Keratinocyte (primary cell): Measurements from ENCODE around the gene CEACAM19. TPM values are rescaled to one million over a fixed set of nuclear protein-coding genes. Genes with fewer than 3 reads are reported as not detected.

Experiments used
- DNase-seq: peaks from one replicate; pipeline ENCODE4 v3.0.0-alpha.2; 2011; ENCODE audit warnings: low read depth, missing footprints, low spot score
- FAIRE-seq: peaks from 2 replicates; lab custom pipeline; 2011; peaks lifted over from hg19 to GRCh38; lab: Jason Lieb, UNC
- H2AFZ ChIP-seq: 2 replicates; pipeline ENCODE4 v1.6.0; 2012; ENCODE audit warnings: low read length, control low read depth, inconsistent platforms; ENCODE audit not compliant: control insufficient read depth
- H3K27ac ChIP-seq: 2 replicates; pipeline ENCODE4 v1.5.1; 2011; ENCODE audit warnings: low read length; ENCODE audit not compliant: control insufficient read depth, insufficient read depth
- H3K27me3 ChIP-seq: 3 replicates; pipeline ENCODE4 v1.6.0; 2011; ENCODE audit warnings: low read length; ENCODE audit not compliant: control insufficient read depth, insufficient read depth; ENCODE audit errors: extremely low read depth
- H3K36me3 ChIP-seq, 2 experiments: 2 replicates in 1 of 2; 3 replicates in 1 of 2; pipeline ENCODE4 v1.5.1; 2011; ENCODE audit warnings: low read length in 2 of 2, mild to moderate bottlenecking in 1 of 2; ENCODE audit not compliant: control insufficient read depth in 2 of 2, insufficient read depth in 2 of 2; ENCODE audit errors: extremely low read depth in 1 of 2
- H3K4me1 ChIP-seq: 3 replicates; pipeline ENCODE4 v1.5.1; 2011; ENCODE audit warnings: low read length; ENCODE audit not compliant: control insufficient read depth, insufficient read depth; ENCODE audit errors: extremely low read depth
- H3K4me2 ChIP-seq: 3 replicates; pipeline ENCODE4 v1.6.0; 2011; ENCODE audit warnings: low read depth, low read length; ENCODE audit not compliant: control insufficient read depth, insufficient read depth; ENCODE audit errors: extremely low read depth
- H3K4me3 ChIP-seq, 3 experiments: fragments of 200-600 bp in 1 of 3; sonication (generic) in 1 of 3; 2 replicates in 2 of 3; 3 replicates in 1 of 3; pipeline ENCODE4 v1.5.1; 2011 to 2016; ENCODE audit warnings: low read length in 3 of 3, mild to moderate bottlenecking in 3 of 3, control low read depth in 2 of 3, inconsistent platforms in 1 of 3, low read depth in 1 of 3, mixed read lengths in 1 of 3, mixed run types in 1 of 3, moderate library complexity in 1 of 3; ENCODE audit not compliant: control insufficient read depth in 2 of 3, insufficient read depth in 2 of 3; ENCODE audit errors: extremely low read depth in 1 of 3
- H3K79me2 ChIP-seq: 2 replicates; pipeline ENCODE4 v1.6.0; 2012; ENCODE audit warnings: low read length; ENCODE audit not compliant: control insufficient read depth, insufficient read depth
- H3K9ac ChIP-seq: 3 replicates; pipeline ENCODE4 v1.6.0; 2011; ENCODE audit warnings: low read length; ENCODE audit not compliant: control insufficient read depth, insufficient read depth; ENCODE audit errors: extremely low read depth
- H3K9me1 ChIP-seq: 3 replicates; pipeline ENCODE4 v1.6.0; 2011; ENCODE audit warnings: low read length; ENCODE audit not compliant: control insufficient read depth, insufficient read depth; ENCODE audit errors: extremely low read depth
- H3K9me3 ChIP-seq: 2 replicates; pipeline ENCODE4 v1.5.1; 2012; ENCODE audit warnings: low read depth, low read length; ENCODE audit not compliant: control insufficient read depth
- H4K20me1 ChIP-seq: 3 replicates; pipeline ENCODE4 v1.6.0; 2011; ENCODE audit warnings: low read length; ENCODE audit not compliant: control insufficient read depth, insufficient read depth; ENCODE audit errors: extremely low read depth
- CTCF ChIP-seq, 3 experiments: IDR thresholded peaks in 1 of 3; conservative IDR thresholded peaks in 1 of 3; optimal IDR thresholded peaks in 1 of 3; 2 replicates in 2 of 3; 3 replicates in 1 of 3; pipeline versions ENCODE3 to v1.5.1; 2011; ENCODE audit warnings: low read length in 3 of 3, mild to moderate bottlenecking in 3 of 3, moderate library complexity in 2 of 3, control low read depth in 1 of 3, inconsistent platforms in 1 of 3; ENCODE audit not compliant: insufficient read depth in 2 of 3; ENCODE audit errors: extremely low read depth in 1 of 3
- EZH2 ChIP-seq: IDR thresholded peaks from one replicate; pipeline ENCODE4 v1.6.1; 2012; ENCODE audit warnings: inconsistent platforms, mild to moderate bottlenecking, low read length, moderate library complexity
- dilution Hi-C: fragments of 300-500 bp; cut with MboI; formaldehyde crosslinking; loops from one replicate; pipeline ENCODE4 v1.7.0; 2020; ENCODE audit warnings: low sequenced_read_pairs; ENCODE audit not compliant: extremely low pct_ligation_motif_present
- polyA plus RNA-seq, 5 experiments: library from polyadenylated mRNA; depleted of rRNA in 3 of 5; stranded (reverse) in 3 of 5; stranded (forward) in 1 of 5; unstranded in 1 of 5; fragments of >200 nt; gene quantifications; 1 replicate in 1 of 5; 2 replicates in 3 of 5; 3 replicates in 1 of 5; pipeline versions ENCODE4 v1.2.1 to v1.2.3, GENCODE V29; 2011 to 2012; ENCODE audit warnings: missing spikeins in 2 of 5, low read depth in 1 of 5, low replicate concordance in 1 of 5

CEACAM19 gene
- polyA plus RNA-seq, 1 donor (not counting 4 experiments of a cell fraction or from before 2014, with no cell fraction given), result 3.7 TPM

GRCh38 chr19:44728178-44728577, 56.9 kb downstream of the CEACAM19 start:
- H4K20me1 ChIP-seq, result no peaks in the 10 kb centered on the region
- no peak for TF ChIP-seq CTCF (optimal IDR thresholded peaks at IDR 0.05 in 1 of 3, IDR thresholded peaks at IDR 0.05 in 1 of 3, conservative IDR thresholded peaks at IDR 0.05 in 1 of 3; ENCODE audit: extremely low read depth in 1 of 3, insufficient read depth in 2 of 3, low read length in 3 of 3)
- no peak for TF ChIP-seq EZH2
- no peaks in the 10 kb centered on the region for H3K36me3 ChIP-seq
- no peak for DNase-seq
- peaks cover 13% of the 10 kb centered on the region for H3K4me1 ChIP-seq
- H3K9ac ChIP-seq, result no peak overlapping the region
- no peaks in the 10 kb centered on the region for H3K79me2 ChIP-seq
- H3K9me3 ChIP-seq, result no peaks in the 10 kb centered on the region
- H3K27me3 ChIP-seq, result no peaks in the 10 kb centered on the region
- H3K4me3 ChIP-seq, result no peak overlapping the region
- no peaks in the 10 kb centered on the region for H3K9me1 ChIP-seq
- H3K27ac ChIP-seq, result no peak overlapping the region
- dilution Hi-C loops, result no loop called here
- no peak overlapping the region for H2AFZ ChIP-seq
- FAIRE-seq, result no peak
- no peak overlapping the region for H3K4me2 ChIP-seq

- H4K20me1 ChIP-seq, result no peaks in the 10 kb centered on the region
- no peak overlapping the region for H3K4me3 ChIP-seq
- dilution Hi-C loops, result no loop called here
- DNase-seq, result no peak
- H3K36me3 ChIP-seq, result no peaks in the 10 kb centered on the region
- peaks cover 4% of the 10 kb centered on the region for H3K4me1 ChIP-seq
- no peak for FAIRE-seq
- no peak for TF ChIP-seq CTCF (optimal IDR thresholded peaks at IDR 0.05 in 1 of 3, IDR thresholded peaks at IDR 0.05 in 1 of 3, conservative IDR thresholded peaks at IDR 0.05 in 1 of 3; ENCODE audit: extremely low read depth in 1 of 3, insufficient read depth in 2 of 3, low read length in 3 of 3)
- no peak for TF ChIP-seq EZH2
- no peaks in the 10 kb centered on the region for H3K79me2 ChIP-seq
- no peaks in the 10 kb centered on the region for H3K9me1 ChIP-seq
- no peak overlapping the region for H3K4me2 ChIP-seq
- H3K27ac ChIP-seq, result no peak overlapping the region
- no peak overlapping the region for H2AFZ ChIP-seq
- no peak overlapping the region for H3K9ac ChIP-seq
- H3K9me3 ChIP-seq, result no peaks in the 10 kb centered on the region
- H3K27me3 ChIP-seq, result no peaks in the 10 kb centered on the region
Observed at GRCh38 chr19:44729516-44730033, 58.3 kb downstream of the CEACAM19 start.
